Measurements from ENCODE around the gene HTD2.

GRCh38 chr3:58355179-58355578, 48.9 kb downstream of the HTD2 start:
- TF ChIP-seq TAF1 (IDR thresholded peaks at IDR 0.05; ENCODE audit: borderline replicate concordance, insufficient read depth, low read length) = no peak
- TF ChIP-seq POLR2AphosphoS5 (IDR thresholded peaks at IDR 0.05; ENCODE audit: low read depth, low read length) = no peak
- TF ChIP-seq REST (IDR thresholded peaks at IDR 0.05; ENCODE audit: insufficient read depth in 1 of 2, low read depth in 2 of 2, low read length in 2 of 2) = no peak
- no peak for TF ChIP-seq SIN3A (IDR thresholded peaks at IDR 0.05; ENCODE audit: borderline replicate concordance, insufficient read depth, low read length)
- TF ChIP-seq FOXP2 (optimal IDR thresholded peaks at IDR 0.05; ENCODE audit: borderline replicate concordance, extremely low read depth, extremely low read length, insufficient read depth) = no peak
